HG02885 (cell line): Measurements from ENCODE around the gene ITGAV.

Experiments used
- ATAC-seq: cut with Tn5 transposase; IDR thresholded peaks from one replicate; pipeline ENCODE4 v1.9.1; 2021; ENCODE audit warnings: mild to moderate bottlenecking; ENCODE audit not compliant: unreplicated experiment, poor library complexity

The ITGAV gene

DNA sequence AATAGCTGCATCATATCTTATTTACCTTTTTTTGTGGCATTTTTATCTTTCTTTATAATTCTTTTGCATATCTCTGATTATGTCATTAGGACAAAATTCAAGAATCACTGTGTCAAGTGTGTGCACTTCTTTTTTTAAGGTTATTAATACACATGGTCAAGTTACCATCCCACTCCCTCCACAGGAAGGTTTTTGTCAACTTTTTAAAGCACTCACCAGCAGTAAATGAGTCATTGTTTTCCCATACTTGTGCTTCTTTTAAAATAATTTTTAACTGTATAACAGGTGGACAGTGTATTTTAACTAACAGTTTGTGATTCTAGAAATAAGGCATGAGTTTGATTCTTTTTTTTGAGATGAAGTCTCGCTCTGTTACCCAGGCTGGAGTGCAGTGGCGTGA is 58.3 kb downstream of the ITGAV start:
- ATAC-seq, result no peak

DNA sequence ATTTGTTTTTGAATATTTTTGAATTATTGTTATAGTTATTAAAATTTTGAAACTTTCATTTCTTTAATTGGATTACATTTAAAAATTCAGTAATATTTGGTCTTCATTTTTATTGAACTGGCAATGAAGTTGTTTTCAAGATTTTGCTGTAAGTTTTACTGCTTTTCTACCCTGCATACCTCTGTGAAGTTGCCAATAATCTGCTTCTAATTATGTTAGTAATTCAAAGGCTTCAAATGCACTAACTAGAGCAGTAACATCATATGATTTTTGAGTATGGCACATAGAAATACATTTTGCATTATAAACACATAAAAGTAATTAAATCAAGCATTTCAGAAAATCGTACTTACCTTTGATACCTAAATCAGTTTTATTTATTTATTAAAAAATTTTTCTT is 63.7 kb downstream of the ITGAV start:
- ATAC-seq, result no peak

DNA sequence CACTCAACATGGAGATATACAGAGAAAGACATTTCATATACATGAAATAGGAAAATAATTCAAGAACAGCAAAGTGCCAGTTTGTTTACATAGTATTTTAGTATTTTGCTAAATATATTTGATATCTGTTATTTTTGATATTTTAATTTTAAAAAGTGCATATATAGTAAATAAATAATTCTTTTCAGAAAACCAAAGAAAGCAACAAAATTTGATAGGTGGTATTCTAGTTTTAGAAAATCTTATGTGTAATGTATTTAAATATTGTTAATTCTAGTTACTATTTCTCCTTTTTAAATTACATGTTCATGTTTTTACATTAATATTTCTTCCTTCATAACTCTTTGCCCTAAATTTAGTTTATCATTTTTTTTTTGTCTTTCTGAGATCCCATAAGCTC is 69.5 kb downstream of the ITGAV start:
- no peak for ATAC-seq

DNA sequence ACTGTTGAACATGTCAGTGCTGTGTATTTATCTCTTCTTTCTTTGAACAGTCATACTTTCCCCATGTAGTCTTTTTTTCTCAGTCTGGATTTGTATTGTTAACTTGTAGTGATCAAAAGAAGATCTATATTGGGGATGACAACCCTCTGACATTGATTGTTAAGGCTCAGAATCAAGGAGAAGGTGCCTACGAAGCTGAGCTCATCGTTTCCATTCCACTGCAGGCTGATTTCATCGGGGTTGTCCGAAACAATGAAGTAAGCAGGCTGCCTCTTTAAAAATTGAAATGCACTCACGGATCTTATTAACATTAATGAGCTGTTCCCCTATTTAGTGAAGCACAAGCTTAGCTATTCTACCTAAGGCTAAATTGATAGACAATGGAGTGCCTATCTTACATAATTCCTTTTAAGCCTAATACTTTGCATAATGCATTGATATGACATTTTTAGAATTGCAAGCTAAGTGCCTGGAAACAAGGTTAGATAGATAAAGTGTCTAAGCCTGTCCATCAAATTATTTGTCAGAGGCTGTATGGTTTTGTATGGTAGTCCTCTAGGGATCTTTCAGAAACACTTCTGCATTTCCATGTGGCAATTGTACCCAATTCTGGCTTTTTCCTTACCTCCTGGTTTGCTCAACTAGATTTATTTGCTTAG is 74.7 kb downstream of the ITGAV start:
- no peak for ATAC-seq

DNA sequence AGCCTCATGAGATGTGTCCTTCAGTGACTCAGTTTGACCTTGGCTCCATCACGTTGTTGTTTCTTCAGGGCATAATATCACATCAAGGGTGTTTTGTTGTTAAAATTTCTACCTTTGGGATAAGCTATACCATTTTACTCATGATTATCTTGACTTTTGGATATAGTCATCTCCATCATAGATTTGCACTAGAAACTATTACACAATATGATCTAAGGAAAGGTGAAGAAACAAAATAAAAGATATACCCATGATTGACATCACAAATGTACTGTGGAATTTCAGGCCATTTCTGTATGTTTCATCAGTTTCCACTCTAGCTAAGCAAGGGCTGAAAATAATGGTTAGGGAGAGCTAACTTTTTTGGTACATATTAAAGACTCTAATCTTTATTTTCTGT is 79.3 kb downstream of the ITGAV start:
- no peak for ATAC-seq

DNA sequence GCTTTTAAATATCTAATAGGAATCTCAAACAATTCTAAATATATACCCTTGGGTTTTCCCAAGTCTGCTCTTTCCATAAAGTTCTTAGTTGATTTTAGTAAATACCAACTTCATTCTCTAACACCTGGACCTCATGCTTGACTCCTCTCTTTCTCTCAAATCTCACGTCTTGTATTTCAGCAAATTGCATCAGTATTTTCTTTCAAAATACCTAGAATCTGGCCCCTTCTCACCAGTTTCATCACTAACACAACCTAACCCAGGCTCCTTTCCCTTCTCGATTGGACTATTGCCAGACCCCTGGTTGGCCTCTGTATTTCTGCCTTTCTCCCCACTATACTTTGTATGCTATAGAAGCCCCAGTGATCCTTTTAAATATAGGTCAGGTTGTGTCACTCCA is 81.0 kb downstream of the ITGAV start:
- no peak for ATAC-seq

DNA sequence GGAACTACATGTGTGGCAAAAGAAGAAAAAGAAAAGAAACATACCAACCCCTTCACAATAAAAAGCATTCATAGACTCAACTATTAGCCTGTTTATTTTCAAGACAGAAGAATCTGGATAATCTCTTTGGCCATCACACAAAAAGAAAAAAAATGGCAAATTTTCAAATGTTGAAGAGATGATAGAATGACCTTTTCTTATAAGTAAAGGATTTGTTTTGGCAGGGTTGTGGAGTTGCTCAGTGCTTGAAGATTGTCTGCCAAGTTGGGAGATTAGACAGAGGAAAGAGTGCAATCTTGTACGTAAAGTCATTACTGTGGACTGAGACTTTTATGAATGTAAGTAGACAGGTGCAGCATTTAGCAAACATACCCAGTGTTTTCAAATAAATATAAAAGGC is 85.5 kb downstream of the ITGAV start:
- ATAC-seq, result no peak

DNA sequence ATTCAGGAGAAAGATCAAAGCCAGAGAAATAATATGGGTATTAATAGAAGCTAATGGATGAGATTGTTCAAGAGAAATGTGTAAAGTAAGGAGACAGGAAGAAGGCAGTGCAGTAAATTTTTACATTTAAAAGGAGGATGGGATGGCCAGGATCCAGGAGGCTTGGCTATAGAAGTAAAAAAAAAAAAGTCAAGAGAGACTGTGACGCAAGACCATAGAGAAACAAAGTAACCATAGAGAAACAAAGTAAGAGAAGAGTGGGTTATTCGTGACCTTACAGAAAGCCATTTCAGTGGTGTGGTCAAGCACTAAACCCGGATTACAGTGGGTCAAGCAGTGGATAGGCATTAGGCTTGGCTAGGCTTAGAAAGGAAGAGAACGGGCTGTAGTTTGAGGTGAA is 93.5 kb downstream of the ITGAV start:
- ATAC-seq, result no peak

DNA sequence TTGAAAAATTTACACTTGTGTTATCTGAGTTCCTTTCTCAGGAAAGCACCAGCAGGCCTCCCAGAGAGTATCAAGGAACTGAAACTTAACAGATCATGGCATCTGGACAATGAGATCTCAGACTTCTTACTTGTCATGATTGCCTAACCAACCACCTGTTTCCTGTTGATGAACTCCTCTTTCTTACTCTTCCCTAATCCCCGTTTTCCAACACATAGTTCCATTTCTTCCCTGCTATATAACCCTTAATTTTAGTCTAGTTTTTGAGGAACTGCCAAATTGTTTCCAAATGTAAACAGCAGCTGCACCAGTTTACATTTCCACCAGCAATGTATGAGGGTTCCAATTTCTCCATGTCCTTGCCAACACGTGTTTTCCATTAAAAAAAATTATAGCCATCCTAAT is 98.0 kb downstream of the ITGAV start:
- no peak for ATAC-seq

DNA sequence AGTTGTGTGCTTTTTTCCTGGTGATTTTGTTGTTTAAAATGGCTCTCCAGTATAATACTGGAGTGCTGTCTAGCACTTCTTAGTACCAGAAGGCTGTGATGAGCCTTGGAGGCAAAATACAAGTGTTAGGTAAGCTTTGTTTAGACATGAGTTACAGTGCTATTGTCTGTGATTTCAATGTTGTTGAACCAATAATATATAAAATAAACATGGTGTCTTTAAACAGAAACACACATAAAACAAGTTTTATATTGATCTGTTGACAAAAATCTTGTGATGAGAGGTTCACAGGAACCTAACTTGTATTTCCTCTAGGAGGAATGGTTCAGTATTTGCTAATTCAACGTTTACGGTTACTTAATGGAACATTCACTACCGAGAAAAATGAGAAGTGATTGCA is 99.0 kb downstream of the ITGAV start:
- no peak for ATAC-seq

DNA sequence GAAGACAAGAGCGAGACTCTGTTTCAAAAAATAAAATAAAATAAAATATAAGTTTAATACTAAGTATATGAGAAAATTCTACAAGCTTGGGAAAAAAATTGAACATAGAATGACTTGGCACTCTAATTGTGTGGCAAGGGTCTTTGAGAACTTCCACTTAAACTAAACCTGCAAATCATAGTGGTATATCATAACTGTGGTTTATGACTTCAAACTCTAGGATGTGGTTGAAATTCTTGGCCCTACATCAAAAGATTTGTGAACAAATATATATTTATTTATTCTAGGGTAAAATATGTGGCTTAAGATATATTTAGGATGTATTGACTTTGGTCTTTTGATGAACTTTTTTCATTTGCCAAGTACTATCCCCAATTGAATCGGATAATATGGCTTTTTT is 100.9 kb downstream of the ITGAV start:
- no peak for ATAC-seq

DNA sequence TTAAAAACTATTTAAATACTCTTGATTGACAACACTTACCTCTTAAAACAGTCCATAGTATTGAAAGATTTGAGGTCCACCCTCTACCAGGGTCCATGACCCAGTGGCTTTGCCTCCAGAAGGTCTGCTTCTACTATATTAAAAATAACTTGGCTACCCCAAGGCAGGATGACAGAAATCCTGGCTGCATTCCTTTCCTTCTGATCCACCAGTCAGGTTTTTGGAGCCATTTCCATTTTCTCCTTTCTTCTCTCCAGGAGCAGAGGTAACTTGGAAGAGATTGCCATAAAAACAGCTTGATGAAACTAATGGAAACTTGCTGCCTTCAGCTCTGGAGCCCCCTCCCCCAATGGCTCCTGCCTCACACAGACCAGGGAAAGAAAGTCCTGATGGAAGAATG is 101.4 kb downstream of the ITGAV start:
- ATAC-seq, result no peak

DNA sequence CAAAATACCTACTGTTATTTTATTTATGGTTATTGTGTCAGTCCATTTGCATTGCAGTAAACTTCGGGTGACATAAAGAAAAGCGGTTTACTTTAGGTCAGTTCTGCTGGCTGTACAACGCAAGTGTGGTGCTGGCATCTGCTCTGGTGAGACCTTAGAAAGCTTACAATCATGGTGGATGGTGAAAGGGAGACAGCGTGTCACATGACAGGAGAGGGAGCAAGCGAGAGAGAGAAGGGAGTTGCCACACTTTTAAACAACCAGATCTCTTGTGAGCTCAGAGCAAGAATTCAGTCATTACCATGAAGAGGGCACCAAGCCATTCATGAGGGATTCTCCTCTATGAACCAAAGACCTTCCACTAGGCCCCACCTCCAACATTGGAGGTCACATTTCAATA is 102.0 kb downstream of the ITGAV start:
- ATAC-seq, result no peak

DNA sequence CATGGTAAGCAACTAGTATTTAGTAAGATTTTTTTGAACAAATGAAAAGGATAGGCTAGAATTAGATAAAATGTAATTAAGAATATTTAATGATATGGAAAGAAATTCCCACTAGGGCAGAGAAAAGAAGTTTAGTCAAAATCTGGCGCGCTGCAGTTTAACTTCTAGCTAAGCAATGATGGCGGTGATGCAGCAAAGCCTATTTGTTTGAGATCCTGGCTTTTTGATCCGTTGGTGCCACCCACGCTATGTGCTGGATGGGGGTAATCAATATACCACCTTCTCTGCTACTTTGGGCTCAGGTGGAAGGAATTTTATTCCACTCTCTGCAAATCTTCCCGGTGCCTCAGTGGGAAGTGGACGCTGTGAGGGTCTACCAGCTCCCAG is 103.6 kb downstream of the ITGAV start:
- no peak for ATAC-seq

DNA sequence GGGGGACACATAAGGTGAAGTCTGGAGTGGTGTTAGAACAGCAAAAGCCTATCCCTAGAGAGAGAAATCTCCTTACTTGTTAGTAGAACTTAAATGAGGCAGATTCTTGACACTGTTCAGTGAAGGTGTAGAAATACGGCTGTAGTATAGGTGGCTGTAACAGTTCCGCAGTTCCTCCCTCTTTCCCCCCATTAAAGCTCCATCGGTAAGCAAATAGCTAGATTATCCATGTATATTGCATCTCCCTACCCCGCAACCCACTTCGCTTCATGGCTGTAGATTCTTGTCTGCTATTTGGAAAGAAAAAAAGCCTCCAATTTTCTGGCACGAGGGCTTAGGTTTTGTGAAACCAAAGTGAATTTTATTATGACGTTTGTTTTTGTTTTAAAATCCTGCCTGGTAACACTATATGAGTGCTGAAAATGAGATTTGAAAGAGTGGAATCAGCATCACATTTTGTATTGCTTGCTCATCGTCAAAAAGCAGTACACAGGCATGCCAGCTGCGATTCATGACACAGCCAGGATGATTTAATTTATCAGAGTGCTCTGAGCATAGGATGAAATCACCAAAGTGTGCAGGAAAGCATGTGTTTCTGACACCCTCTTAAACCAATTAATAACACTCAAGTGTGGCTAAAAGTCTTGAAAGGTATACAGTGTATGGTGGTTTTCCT is 105.4 kb downstream of the ITGAV start:
- ATAC-seq, result no peak

DNA sequence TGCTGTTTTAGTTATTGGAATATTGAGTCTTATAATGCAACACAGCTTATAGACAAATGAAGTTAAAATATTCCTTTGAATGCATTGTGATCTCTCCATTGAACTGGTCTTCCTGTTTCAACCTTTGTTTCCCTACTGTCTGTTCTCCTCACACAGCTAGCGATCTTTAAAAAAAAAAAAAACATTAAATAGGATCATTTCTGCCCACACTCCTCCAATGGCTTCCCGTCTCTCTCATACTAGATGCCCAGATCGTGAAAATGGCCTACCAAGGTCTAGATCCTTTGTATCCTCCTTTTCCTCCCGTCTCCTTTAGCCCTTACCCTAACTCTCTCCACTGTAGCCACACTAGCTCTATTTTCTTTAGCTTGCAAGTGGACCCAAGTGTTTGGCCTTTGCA is 106.4 kb downstream of the ITGAV start:
- ATAC-seq, result no peak

DNA sequence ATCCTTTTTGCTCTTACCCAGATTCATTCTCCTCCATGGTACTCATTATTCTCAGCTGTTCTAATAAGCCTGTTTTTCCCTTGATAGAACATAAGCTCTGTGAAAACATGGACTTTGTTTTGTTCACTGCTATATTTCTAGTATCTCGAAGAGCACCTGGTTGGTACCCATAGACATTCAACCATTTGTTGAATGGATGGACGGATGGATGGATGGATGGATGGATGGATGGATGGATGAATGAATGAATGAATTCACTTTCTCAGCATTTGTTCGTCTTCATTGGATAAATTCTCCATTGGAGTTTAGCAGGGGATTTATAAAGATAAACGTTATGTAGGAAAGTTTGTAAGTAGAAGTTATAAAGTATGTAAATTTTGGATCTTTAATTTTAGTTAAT is 106.9 kb downstream of the ITGAV start:
- ATAC-seq, result no peak

DNA sequence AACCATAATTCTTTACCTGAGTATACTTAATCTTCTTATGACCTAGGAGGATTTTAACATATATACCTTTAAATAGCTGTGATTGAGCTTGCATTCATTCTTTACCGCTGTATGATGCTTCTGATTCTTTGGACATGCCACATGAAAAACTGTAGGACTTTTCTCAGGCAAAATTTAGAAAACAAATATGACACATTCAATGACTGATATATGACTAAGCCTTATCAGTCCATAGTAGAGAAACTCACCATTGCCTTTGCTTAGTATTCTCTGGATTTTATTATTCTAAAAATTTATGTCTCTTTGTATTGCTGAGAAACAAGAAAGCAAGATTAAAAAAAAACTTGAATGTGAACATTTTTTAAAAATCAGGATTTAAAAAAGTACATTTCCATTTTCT is 107.7 kb downstream of the ITGAV start:
- no peak for ATAC-seq

DNA sequence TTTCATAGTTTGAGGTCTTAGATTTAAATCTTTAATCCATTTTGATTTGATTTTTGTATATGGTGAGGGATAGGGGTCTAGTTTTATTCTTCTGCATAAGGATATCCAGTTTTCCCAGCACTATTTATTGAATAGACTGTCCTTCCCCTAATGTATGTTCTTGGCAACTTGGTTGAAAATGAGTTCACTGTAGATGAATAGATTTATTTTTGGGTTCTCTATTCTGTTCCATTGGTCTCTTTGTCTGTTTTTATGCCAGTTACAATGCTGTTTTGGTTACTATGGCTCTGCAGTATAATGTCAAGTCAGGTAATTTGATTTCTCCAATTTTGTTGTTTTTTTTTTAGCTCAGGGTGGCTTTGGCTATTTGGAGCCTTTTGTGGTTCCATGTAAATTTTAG is 109.9 kb downstream of the ITGAV start:
- ATAC-seq, result no peak

DNA sequence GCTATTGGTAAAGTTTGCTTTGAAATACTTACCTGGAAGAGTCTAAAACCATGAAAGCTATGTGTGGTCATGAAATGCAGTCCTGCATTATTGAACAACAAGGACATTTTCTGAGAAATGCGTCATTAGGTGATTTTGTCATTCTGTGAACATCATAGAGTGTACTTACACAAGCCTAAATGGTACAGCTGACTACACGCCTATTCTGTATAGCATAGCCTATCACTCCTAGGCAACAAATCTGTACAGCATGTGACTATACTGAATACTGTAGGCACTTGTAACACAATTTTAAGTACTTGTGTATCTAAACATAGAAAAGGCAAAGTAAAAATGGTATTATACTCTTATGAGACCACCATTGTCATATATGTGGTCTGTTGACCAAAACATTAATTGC is 112.2 kb downstream of the ITGAV start:
- ATAC-seq, result no peak

DNA sequence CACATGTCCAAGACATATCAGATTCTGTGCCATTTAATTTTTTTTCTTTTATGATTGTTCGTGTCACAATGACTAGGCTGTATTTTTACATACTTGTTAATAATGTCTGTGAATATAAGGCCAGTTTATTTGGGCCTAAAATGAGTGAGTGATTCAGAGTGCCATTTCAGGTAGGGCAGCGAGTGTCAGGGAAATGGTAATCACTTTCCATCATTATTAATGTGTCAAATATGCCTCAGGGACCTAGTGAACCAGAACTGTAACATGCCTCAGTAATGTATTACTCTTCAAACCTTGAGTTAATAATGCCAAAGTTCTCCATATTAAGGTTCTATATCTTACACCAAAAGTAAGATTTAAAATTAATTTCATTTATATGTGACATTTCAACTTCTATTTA is 112.6 kb downstream of the ITGAV start:
- no peak for ATAC-seq

DNA sequence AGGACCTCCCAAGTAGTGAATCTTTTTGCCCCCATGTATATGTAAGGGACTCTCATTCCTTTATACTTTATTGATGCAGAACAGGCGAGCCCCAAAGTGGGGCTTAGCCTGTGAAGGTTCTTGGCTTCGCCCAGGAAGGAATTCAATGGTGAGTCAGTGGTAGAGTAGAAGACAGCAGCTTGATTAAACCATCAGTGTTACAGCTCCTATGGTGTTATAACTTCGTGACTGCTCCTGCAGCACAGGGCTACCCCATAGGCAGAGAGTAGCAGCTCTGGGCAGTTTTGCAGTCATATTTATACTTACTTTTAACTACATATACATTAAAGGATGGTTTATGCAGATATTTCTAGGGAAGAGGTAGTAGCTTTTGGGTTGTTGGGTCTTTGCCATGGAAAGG is 115.0 kb downstream of the ITGAV start:
- no peak for ATAC-seq
